Measurements from ENCODE around the gene THAP12.

GRCh38 chr11:76361776-76362175 lies 19.2 kb downstream of the THAP12 start:
- TF ChIP-seq POLR2AphosphoS5 (IDR thresholded peaks at IDR 0.05; ENCODE audit: low read depth, low read length) (no peak), TAF1 (IDR thresholded peaks at IDR 0.05; ENCODE audit: borderline replicate concordance, insufficient read depth, low read length) (no peak), FOXP2 (optimal IDR thresholded peaks at IDR 0.05; ENCODE audit: borderline replicate concordance, extremely low read depth, extremely low read length, insufficient read depth) (no peak)
- TF ChIP-seq, protein P1, sequence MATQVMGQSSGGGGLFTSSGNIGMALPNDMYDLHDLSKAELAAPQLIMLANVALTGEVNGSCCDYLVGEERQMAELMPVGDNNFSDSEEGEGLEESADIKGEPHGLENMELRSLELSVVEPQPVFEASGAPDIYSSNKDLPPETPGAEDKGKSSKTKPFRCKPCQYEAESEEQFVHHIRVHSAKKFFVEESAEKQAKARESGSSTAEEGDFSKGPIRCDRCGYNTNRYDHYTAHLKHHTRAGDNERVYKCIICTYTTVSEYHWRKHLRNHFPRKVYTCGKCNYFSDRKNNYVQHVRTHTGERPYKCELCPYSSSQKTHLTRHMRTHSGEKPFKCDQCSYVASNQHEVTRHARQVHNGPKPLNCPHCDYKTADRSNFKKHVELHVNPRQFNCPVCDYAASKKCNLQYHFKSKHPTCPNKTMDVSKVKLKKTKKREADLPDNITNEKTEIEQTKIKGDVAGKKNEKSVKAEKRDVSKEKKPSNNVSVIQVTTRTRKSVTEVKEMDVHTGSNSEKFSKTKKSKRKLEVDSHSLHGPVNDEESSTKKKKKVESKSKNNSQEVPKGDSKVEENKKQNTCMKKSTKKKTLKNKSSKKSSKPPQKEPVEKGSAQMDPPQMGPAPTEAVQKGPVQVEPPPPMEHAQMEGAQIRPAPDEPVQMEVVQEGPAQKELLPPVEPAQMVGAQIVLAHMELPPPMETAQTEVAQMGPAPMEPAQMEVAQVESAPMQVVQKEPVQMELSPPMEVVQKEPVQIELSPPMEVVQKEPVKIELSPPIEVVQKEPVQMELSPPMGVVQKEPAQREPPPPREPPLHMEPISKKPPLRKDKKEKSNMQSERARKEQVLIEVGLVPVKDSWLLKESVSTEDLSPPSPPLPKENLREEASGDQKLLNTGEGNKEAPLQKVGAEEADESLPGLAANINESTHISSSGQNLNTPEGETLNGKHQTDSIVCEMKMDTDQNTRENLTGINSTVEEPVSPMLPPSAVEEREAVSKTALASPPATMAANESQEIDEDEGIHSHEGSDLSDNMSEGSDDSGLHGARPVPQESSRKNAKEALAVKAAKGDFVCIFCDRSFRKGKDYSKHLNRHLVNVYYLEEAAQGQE (IDR thresholded peaks at IDR 0.05; ENCODE audit: insufficient read depth in 1 of 2, low read depth in 2 of 2, low read length in 2 of 2), result no peak

Data from PFSK-1 (cell line).